NCI-H526 (cell line): ENCODE measurements around the gene TGFA.
"Not testable (repeated sequence)": the region's sequence is repeated elsewhere in the genome, so short reads cannot be mapped to it uniquely, and the experiment has no call there.

Experiments used
- DNase-seq, 2 experiments: peaks; one replicate each; lab custom pipeline; 2025; lab: John Stamatoyannopoulos, UW

The TGFA gene

DNA sequence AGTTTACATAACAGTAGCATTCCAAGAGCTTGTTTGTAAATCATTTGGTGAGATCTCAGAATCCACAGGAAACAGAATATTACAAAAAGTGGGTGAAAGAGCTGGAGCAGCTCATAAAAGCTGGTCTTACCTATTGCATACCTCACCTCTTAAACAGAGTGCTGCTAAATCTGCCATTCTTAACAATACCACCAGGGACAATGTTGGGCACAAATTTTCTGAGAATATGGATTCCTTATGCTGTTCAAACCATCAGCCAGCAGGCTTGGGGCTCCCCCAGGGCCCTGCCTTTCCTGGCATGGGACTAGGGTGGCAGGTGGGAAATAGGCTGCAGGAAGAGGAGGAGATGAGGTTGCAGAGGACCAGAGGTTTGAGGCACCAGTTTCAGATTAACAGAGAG lies 55.6 kb downstream of the TGFA start:
- DNase-seq: peak; percentile 89 to 93

- no peak for DNase-seq
These were observed 56.8 kb downstream of the TGFA start for GRCh38 chr2:70496819-70497218.

GRCh38 chr2:70494293-70494886 lies 59.2 kb downstream of the TGFA start:
- no peak for DNase-seq

DNA sequence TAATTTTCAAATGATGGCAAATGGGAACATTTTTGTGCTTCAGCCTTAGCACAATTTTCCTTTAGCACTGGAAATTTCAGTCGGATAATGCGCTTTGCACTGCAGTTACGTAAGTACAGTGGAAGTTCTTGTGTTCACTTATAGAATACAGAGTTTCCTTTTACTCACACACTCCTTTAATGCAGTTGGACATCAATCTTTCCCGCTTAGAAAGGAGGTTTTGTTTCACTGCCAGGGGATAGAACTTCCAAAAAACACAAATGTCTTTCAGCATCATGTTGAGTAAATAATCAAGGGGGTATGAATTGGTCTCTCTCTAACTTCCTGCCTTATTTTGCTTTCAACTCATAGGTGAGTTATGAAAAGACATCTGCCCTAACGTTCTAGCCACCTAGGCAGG lies 63.2 kb downstream of the TGFA start:
- DNase-seq: no peak

- no peak for DNase-seq
These were observed 64.5 kb downstream of the TGFA start for GRCh38 chr2:70489165-70489564.

DNA sequence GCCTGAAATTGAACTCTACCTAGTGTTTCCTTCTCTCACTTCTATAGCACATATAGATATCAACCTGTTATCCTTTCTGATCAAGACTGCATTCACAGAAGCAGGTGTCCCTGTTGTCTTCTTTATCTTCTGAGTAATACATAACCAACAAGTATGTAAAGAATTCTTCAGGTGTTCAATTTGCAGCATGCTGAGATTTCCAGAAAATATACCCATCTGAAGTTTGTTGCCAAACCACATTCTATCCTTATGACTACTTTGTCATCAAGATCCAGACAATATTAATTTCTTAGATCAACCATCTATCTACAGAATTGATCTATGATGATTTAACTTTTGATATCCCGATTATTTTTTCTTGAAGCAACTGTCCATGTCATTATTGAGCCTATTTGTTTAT lies 69.5 kb downstream of the TGFA start:
- DNase-seq: no peak

DNA sequence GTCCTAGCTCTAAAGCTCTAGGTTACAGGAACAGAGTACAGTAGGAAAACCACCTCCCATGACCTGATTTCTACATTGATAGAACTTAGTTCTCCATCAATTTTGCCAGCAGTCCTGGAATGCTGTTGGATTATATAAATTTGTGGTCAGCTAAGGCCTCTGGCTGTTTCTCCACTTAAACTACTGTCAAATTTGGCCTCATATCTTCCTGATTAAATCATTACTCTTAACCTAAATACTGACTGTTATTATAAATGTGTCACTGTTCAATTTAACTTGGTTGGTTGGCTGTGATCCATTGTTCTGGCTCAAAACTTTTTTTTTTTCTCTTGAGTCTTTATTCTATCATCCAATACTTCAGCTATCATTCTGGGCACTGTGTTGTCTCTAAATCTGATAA lies 71.2 kb downstream of the TGFA start:
- no peak for DNase-seq

DNA sequence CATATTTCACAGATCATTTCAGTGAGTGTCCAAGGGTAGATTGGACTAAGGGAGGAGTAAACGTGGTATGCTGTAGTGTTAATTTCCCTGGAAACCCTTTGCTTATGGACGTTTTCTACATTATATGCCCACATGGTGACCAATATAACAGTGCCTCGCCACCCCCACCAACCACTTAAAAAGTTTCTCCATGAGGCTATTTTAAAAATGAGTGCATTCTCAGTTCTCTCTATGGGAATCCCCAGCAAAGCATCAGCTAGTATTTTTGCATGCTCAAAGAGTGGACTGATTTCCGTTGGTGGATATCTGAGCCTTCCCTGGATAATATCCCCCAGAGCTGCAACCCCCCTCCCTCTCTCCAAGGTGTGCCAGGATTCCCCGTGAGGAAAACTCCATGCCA lies 73.2 kb downstream of the TGFA start:
- peak; percentile 68 to 78 for DNase-seq

DNA sequence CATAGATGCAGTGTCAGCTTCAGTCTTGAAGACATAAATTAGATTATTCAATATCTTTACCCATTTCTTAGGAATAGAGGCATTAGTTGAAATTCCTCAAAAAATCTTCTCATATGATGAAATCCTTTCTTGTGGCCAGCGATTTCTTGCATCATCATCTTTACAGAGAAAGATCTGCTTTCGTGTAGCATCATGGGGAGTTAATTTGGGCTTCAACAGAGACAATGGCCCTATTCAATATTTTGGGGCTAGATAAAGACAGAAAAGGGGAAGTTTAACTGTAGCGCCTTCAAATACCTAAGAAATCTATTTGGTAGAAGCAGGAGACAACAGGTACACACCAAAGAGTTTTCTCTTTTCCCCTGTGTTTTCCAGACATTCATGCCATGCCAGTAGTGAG lies 73.8 kb downstream of the TGFA start:
- DNase-seq: no peak

DNA sequence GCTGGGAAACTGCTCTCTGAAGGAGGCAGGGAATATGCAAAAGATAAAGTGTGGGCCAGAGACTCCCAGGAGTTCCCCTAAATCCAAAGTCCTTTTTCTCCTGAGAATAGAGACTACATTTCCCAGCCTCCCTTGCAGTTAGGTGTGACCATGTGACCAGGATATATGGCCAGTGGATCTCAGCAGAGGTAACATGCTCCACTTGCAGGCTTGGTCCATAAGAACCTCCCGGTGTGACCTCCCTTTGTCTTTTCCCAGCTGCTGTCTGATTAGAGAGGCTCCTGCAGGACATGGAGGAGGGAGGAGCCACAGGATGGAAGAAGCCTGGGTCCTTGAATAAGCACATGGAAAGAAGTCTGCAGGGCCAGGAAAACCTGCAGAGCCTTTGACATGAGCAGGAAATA lies 76.2 kb downstream of the TGFA start:
- DNase-seq: peak in 1 of 2 experiments; percentile 21

GRCh38 chr2:70475266-70475665 lies 78.4 kb downstream of the TGFA start:
- no peak for DNase-seq

DNA sequence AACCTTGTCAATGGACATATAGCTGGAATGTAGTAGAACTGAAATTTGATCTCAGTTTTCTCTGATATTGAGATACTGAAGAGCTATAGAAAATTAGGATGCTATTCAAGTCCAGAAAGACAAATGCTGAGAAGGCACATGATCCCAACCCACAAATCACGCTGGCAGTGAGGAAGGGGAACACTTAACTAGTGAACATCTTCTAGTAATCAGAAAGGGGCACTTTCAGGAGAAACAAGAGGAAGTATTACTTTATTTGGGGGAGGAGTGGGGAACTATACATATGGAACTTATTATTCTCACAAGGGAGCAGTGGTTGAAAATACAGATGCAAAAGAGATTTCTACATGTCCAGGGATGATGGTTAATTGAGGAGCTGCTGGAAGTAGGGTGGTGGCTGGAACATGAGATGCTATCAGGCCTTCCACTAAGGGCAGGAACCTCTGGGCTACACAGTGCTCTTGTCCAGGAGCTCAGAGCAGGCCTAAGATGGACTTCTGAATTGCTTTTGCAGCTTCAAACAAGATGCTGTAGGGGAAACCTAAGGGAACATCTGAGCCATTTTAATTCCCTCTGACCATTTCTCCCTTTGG lies 79.3 kb downstream of the TGFA start:
- no peak for DNase-seq

- no peak for DNase-seq
These were observed 80.4 kb downstream of the TGFA start for GRCh38 chr2:70473101-70473722.

- no peak for DNase-seq
These were observed 81.3 kb downstream of the TGFA start for GRCh38 chr2:70472221-70472890.

DNA sequence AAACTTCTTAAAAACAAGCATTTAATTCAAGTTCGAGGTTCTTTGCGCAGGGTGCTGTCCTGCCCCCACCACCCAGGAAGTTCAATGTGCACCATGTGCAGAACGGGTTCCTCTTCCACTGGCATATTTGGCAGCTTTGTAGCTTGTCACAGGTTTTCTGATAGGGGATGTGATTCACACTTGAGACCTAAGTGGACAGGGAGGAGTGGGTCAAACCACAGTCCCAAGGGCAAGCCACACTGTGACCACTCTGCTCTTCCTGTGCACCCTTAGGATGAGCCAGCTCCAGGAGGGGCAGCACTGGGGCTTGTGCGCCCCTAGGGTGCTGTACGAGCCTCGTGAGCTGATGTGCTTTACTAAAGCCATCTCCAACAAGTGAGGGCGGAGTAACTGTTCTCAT lies 82.5 kb downstream of the TGFA start:
- no peak for DNase-seq

GRCh38 chr2:70469961-70470360 lies 83.7 kb downstream of the TGFA start:
- DNase-seq: no peak

GRCh38 chr2:70469435-70469834 lies 84.2 kb downstream of the TGFA start:
- no peak for DNase-seq

GRCh38 chr2:70468878-70469277 lies 84.7 kb downstream of the TGFA start:
- no peak for DNase-seq

DNA sequence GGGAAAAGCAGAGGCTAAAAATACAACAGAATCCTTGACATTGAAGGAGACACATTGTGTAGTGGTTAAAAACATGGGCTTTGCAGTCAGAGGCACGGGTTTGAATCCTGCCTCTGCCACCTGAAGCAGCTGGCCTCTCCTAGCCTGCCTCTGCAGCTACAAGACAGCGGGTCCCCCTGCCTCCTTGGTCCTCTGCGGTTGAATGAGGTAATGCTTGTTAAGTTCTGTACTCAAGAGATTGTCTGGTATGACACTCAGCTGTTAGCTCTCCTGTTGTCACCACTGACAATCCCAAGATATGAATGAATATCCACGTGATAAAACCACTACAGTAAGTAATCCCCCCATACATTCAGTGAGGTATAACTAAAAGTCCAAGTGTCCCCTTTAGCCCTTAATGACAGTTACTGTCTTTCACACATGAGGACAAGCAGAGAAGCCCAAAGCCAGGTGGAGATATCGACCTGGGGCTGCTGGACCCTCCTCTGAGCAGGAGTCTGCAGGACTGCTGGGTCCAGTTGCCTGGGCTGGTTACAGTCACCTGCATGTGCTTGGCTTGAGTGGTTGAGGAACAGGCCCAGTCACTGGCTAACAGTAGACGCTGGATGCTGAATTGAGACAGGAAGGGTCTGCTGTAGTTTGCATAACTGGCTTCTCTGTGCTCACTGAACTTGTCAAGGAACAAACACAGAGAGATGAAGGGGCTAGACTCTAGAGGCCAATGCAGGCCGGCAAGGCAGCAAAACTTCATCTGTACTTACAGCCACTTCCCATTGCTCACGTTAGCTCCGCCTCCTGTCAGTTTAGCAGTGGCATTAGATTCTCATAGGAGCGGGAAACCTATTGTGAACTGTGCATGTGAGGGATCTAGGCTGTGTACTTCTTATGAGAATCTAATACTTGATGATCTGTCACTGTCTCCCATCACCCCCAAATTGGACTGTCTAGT lies 85.5 kb downstream of the TGFA start:
- peak in 1 of 2 experiments; percentile 58 for DNase-seq

- DNase-seq: no peak
These were observed 86.4 kb downstream of the TGFA start for GRCh38 chr2:70467237-70467636.

DNA sequence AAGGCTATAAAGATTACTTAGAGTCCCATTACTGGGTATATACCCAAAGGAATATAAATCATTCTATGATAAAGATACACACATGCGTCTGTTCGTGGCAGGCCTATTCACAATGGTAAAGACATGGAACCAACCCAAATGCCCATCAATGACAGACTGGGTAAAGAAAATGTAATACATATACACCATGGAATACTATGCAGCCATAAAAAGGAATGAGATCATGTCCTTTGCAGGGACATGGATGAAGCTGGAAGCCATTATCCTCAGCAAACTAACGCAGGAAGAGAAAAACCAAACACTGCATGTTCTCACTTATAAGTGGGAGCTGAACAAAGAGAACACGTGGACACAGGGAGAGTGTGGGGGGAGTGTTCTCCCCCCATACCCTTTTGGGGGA lies 87.0 kb downstream of the TGFA start:
- not testable (repeated sequence) for DNase-seq

GRCh38 chr2:70463997-70464396 lies 89.6 kb downstream of the TGFA start:
- no peak for DNase-seq
